GM23338 (cell line): Measurements from ENCODE around the gene TMCO4.

Experiments used
- CREB1 ChIP-seq: fragments of 250-450 bp; sonication (Bioruptor Pico); IDR thresholded peaks from 2 replicates; pipeline ENCODE4 v1.5.0; 2020; ENCODE audit warnings: low read depth, mild to moderate bottlenecking, moderate library complexity
- ETS1 ChIP-seq: IDR thresholded peaks from 2 replicates; pipeline ENCODE4 v1.6.1; 2016; ENCODE audit warnings: antibody characterized with exemption
- EZH2 ChIP-seq: fragments of 200-600 bp; sonication (generic); IDR thresholded peaks from one replicate; pipeline ENCODE4 v1.8.0; 2017; ENCODE audit warnings: antibody characterized with exemption, mild to moderate bottlenecking, low read depth; ENCODE audit not compliant: unreplicated experiment
- EZH2phosphoT487 ChIP-seq: fragments of 200-600 bp; sonication (generic); IDR thresholded peaks from one replicate; pipeline ENCODE4 v1.8.1; 2018; ENCODE audit warnings: antibody characterized with exemption; ENCODE audit not compliant: unreplicated experiment
- JUNB ChIP-seq: IDR thresholded peaks from one replicate; pipeline ENCODE4 v1.6.1; 2016; ENCODE audit warnings: antibody characterized with exemption; ENCODE audit not compliant: unreplicated experiment
- NANOG ChIP-seq: IDR thresholded peaks from 2 replicates; pipeline ENCODE4 v1.6.1; 2016; ENCODE audit warnings: antibody characterized with exemption, borderline replicate concordance
- POLR2AphosphoS5 ChIP-seq: IDR thresholded peaks from 2 replicates; pipeline ENCODE4 v1.6.1; 2016; ENCODE audit warnings: antibody characterized with exemption, low read depth
- ZNF462 ChIP-seq: fragments of 250-450 bp; sonication (Bioruptor Pico); IDR thresholded peaks from 2 replicates; pipeline ENCODE4 v1.5.0; 2020; ENCODE audit warnings: mild to moderate bottlenecking, moderate library complexity
- TF ChIP-seq, protein P1 (sequence below), 2 experiments: fragments of 200-600 bp in 1 of 2; sonication (generic) in 1 of 2; conservative IDR thresholded peaks; 2 replicates each; pipeline versions ENCODE4 v1.5.1 to v1.6.1; 2016 to 2017; ENCODE audit warnings: antibody characterized with exemption in 2 of 2, low read depth in 2 of 2, mild to moderate bottlenecking in 2 of 2, moderate library complexity in 1 of 2
- TF ChIP-seq, protein P2 (sequence below): IDR thresholded peaks from one replicate; pipeline ENCODE4 v1.6.1; 2018; ENCODE audit warnings: antibody characterized with exemption; ENCODE audit not compliant: unreplicated experiment

GRCh38 chr1:19675797-19676196 lies 123.9 kb downstream of the TMCO4 start:
- TF ChIP-seq ETS1: no peak
- TF ChIP-seq, protein P1, sequence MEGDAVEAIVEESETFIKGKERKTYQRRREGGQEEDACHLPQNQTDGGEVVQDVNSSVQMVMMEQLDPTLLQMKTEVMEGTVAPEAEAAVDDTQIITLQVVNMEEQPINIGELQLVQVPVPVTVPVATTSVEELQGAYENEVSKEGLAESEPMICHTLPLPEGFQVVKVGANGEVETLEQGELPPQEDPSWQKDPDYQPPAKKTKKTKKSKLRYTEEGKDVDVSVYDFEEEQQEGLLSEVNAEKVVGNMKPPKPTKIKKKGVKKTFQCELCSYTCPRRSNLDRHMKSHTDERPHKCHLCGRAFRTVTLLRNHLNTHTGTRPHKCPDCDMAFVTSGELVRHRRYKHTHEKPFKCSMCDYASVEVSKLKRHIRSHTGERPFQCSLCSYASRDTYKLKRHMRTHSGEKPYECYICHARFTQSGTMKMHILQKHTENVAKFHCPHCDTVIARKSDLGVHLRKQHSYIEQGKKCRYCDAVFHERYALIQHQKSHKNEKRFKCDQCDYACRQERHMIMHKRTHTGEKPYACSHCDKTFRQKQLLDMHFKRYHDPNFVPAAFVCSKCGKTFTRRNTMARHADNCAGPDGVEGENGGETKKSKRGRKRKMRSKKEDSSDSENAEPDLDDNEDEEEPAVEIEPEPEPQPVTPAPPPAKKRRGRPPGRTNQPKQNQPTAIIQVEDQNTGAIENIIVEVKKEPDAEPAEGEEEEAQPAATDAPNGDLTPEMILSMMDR (conservative IDR thresholded peaks at IDR 0.05; ENCODE audit: low read depth in 2 of 2): no peak
- no peak for TF ChIP-seq POLR2AphosphoS5
- no peak for TF ChIP-seq EZH2
- TF ChIP-seq EZH2phosphoT487: no peak
- TF ChIP-seq CREB1: no peak
- TF ChIP-seq, protein P2, sequence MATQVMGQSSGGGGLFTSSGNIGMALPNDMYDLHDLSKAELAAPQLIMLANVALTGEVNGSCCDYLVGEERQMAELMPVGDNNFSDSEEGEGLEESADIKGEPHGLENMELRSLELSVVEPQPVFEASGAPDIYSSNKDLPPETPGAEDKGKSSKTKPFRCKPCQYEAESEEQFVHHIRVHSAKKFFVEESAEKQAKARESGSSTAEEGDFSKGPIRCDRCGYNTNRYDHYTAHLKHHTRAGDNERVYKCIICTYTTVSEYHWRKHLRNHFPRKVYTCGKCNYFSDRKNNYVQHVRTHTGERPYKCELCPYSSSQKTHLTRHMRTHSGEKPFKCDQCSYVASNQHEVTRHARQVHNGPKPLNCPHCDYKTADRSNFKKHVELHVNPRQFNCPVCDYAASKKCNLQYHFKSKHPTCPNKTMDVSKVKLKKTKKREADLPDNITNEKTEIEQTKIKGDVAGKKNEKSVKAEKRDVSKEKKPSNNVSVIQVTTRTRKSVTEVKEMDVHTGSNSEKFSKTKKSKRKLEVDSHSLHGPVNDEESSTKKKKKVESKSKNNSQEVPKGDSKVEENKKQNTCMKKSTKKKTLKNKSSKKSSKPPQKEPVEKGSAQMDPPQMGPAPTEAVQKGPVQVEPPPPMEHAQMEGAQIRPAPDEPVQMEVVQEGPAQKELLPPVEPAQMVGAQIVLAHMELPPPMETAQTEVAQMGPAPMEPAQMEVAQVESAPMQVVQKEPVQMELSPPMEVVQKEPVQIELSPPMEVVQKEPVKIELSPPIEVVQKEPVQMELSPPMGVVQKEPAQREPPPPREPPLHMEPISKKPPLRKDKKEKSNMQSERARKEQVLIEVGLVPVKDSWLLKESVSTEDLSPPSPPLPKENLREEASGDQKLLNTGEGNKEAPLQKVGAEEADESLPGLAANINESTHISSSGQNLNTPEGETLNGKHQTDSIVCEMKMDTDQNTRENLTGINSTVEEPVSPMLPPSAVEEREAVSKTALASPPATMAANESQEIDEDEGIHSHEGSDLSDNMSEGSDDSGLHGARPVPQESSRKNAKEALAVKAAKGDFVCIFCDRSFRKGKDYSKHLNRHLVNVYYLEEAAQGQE: no peak
- TF ChIP-seq JUNB: no peak
- no peak for TF ChIP-seq ZNF462 (CRISPR knock-in tag)
- TF ChIP-seq NANOG: no peak
